Mesendoderm (in vitro differentiated cells): ENCODE data around the gene APOC1.

Source experiments
- DNase-seq: peaks from one replicate; pipeline ENCODE4 v3.0.0; 2013
- H2AK5ac ChIP-seq: 2 replicates; pipeline ENCODE4 v1.6.1; 2013; ENCODE audit warnings: low read length, inconsistent platforms
- H2BK120ac ChIP-seq: 2 replicates; pipeline ENCODE4 v1.6.1; 2013; ENCODE audit warnings: low read depth, mild to moderate bottlenecking, low read length, moderate library complexity, mixed read lengths
- H2BK15ac ChIP-seq: replicated peaks from 2 replicates; pipeline ENCODE4 v1.6.1; 2013; ENCODE audit warnings: low read depth, mild to moderate bottlenecking, moderate library complexity
- H2BK5ac ChIP-seq: 2 replicates; pipeline ENCODE4 v1.6.1; 2013; ENCODE audit warnings: low read length, inconsistent platforms
- H3K18ac ChIP-seq: 2 replicates; pipeline ENCODE4 v1.6.1; 2013; ENCODE audit warnings: mild to moderate bottlenecking, low read length, mixed read lengths
- H3K23ac ChIP-seq: one replicate; pipeline ENCODE4 v1.6.1; 2013; ENCODE audit warnings: low read length
- H3K27ac ChIP-seq: 2 replicates; pipeline ENCODE4 v1.5.1; 2013; ENCODE audit warnings: low read depth, mild to moderate bottlenecking, inconsistent platforms, low read length, moderate library complexity
- H3K27me3 ChIP-seq: 2 replicates; pipeline ENCODE4 v1.6.1; 2013; ENCODE audit warnings: low read length, control low read depth, mild to moderate bottlenecking, inconsistent platforms; ENCODE audit not compliant: insufficient read depth, poor library complexity
- H3K36me3 ChIP-seq: 2 replicates; pipeline ENCODE4 v1.6.1; 2013; ENCODE audit warnings: low read length, inconsistent platforms; ENCODE audit not compliant: control insufficient read depth, insufficient read depth
- H3K4ac ChIP-seq: one replicate; pipeline ENCODE4 v1.6.1; 2013; ENCODE audit warnings: low read depth, mild to moderate bottlenecking, low read length, moderate library complexity
- H3K4me1 ChIP-seq: 2 replicates; pipeline ENCODE4 v1.6.1; 2013; ENCODE audit warnings: low read depth, low read length, inconsistent platforms; ENCODE audit not compliant: control insufficient read depth
- H3K4me2 ChIP-seq: 2 replicates; pipeline ENCODE4 v1.6.1; 2013; ENCODE audit warnings: low read length
- H3K4me3 ChIP-seq: 2 replicates; pipeline ENCODE4 v1.5.1; 2013; ENCODE audit warnings: mild to moderate bottlenecking, low read length
- H3K56ac ChIP-seq: one replicate; pipeline ENCODE4 v1.6.1; 2013; ENCODE audit warnings: low read length
- H3K79me1 ChIP-seq: 2 replicates; pipeline ENCODE4 v1.6.1; 2013; ENCODE audit warnings: low read length, inconsistent platforms
- H3K79me2 ChIP-seq: 2 replicates; pipeline ENCODE4 v1.6.1; 2013; ENCODE audit warnings: mild to moderate bottlenecking, low read length; ENCODE audit not compliant: control insufficient read depth, insufficient read depth
- H3K9ac ChIP-seq: 2 replicates; pipeline ENCODE4 v1.6.1; 2013; ENCODE audit warnings: low read length, inconsistent platforms
- H4K5ac ChIP-seq: one replicate; pipeline ENCODE4 v1.6.1; 2013; ENCODE audit warnings: low read length
- H4K8ac ChIP-seq: one replicate; pipeline ENCODE4 v1.6.1; 2013; ENCODE audit warnings: low read depth, mild to moderate bottlenecking, control low read depth, low read length, moderate library complexity
- WGBS: extraction: QIAGEN DNeasy Blood & Tissue Kit; methylation state at CpG from one replicate; pipeline ENCODE4 v1.1.7; 2013; ENCODE audit warnings: low lambda C conversion rate, missing lambda C conversion rate; ENCODE audit not compliant: insufficient coverage; ENCODE audit errors: extremely low coverage; 5-methylcytosine and 5-hydroxymethylcytosine counted together

APOC1 gene

DNA sequence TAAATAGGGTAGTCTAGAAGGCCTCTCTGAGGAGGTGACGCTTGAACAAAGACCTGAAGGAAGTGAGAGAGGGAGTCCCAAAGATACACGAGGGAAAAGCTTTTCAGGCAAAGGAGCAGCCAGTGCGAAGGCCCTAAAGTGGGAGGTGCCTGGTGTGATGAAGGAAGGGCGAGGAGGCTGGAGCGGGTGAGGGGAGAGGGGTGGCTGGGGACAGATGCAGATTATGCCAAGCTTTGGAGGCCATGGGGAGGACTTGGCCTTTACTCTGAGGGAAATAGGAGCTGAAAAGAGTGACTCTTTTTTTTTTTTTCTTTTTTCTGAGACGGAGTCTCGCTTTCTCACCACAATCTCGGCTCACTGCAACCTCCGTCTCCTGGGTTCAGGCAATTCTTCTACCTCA lies 43.7 kb downstream of the APOC1 start:
- Histone ChIP-seq H3K4me3 (no peak overlapping the region), H3K18ac (no peak overlapping the region), H2AK5ac (no peak overlapping the region), H3K27me3 (no peaks in the 10 kb centered on the region), H3K4me2 (no peak overlapping the region), H2BK120ac (no peak overlapping the region), H2BK5ac (no peak overlapping the region), H3K4me1 (no peaks in the 10 kb centered on the region), H3K27ac (no peak overlapping the region), H4K5ac (no peak overlapping the region), H2BK15ac (no peak overlapping the region), H3K36me3 (peaks cover 1% of the 10 kb centered on the region), H3K9ac (no peak overlapping the region), H3K23ac (no peak overlapping the region), H3K4ac (no peak overlapping the region), H3K56ac (no peak overlapping the region), H4K8ac (no peak overlapping the region), H3K79me2 (peaks cover 49% of the 10 kb centered on the region), H3K79me1 (peaks cover 43% of the 10 kb centered on the region)
- WGBS, result no CpG with 5 or more reads among the region's 9 CpGs
- no peak for DNase-seq

DNA sequence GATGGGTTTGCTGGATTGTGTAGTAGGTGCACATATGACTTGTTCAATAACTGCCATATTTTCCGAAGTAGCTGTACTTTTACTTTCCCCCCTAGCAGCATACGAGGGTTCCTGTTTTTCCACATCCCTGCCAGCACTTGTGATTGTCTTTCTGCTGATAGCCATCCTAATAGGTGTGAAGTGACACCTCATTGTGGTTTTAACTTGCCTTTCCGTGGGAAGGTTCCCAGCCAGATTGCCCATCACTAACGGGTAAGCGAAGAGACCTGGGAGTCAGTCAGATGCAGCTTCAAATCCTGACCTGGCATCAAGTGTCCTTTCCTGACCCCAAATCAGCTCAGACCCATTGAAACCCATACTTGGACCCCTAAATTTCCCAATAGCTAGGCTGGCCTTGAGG lies 45.3 kb downstream of the APOC1 start:
- Histone ChIP-seq H3K18ac (no peak overlapping the region), H3K27ac (no peak overlapping the region), H3K4ac (no peak overlapping the region), H3K36me3 (peaks cover 1% of the 10 kb centered on the region), H3K4me1 (no peaks in the 10 kb centered on the region), H2BK15ac (no peak overlapping the region), H3K9ac (no peak overlapping the region), H3K4me3 (no peak overlapping the region), H3K79me1 (peaks cover 43% of the 10 kb centered on the region), H2BK120ac (no peak overlapping the region), H4K8ac (no peak overlapping the region), H4K5ac (no peak overlapping the region), H2BK5ac (no peak overlapping the region), H3K56ac (no peak overlapping the region), H3K27me3 (no peaks in the 10 kb centered on the region), H3K23ac (no peak overlapping the region), H3K79me2 (peaks cover 49% of the 10 kb centered on the region), H2AK5ac (no peak overlapping the region), H3K4me2 (no peak overlapping the region)
- WGBS, result no CpG with 5 or more reads among the region's 5 CpGs
- peak; percentile 52 for DNase-seq

DNA sequence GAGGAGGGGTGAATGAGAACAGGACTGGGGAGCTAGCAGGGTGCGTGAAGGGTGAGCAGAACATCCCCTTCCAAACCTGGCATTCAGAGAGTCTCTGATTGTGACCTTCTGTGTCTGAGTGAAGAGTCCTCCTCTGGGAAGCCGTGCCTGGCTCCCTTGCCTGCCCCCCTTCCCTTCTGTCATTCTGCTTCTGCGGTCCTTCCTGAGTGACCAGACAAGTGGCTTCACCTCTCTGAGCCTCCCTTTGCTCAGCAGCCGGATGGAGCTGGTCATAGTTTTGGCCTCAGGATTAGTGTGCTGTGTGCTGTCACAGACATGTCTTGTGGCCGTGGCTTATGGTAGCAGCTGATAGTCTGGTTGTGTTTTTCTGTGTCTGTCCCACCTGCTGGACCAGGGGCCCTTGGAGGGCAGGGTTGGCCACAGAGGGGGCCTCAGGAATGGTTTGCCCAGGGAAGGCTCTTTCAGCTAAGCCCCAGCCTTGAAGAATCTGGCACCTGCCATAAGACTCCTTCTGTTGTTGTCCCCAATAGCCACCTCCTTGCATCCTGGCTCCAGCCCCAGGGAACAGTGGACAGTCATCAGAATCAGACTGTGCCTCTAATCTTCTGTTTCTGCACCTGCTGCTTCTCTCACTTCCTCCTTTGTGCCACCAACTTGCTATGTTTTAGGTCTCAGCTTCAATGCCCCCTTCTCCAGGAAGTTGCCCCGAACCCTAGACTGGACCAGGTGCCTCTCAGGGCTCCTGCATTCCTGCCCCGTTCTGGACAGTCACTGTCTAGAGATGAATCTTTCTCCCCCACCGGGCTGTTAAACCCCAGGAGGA lies 46.7 kb downstream of the APOC1 start:
- H3K4me2 ChIP-seq, result no peak overlapping the region
- no peak overlapping the region for H3K4me3 ChIP-seq
- H3K4ac ChIP-seq, result no peak overlapping the region
- no peak for DNase-seq
- H3K79me2 ChIP-seq, result peaks cover 40% of the 10 kb centered on the region
- peaks cover 38% of the 10 kb centered on the region for H3K79me1 ChIP-seq
- no peak overlapping the region for H3K9ac ChIP-seq
- H3K27me3 ChIP-seq, result no peaks in the 10 kb centered on the region
- no peak overlapping the region for H4K8ac ChIP-seq
- H3K23ac ChIP-seq, result no peak overlapping the region
- no peak overlapping the region for H2BK15ac ChIP-seq
- H3K27ac ChIP-seq, result no peak overlapping the region
- H3K4me1 ChIP-seq, result no peaks in the 10 kb centered on the region
- no peak overlapping the region for H2AK5ac ChIP-seq
- H4K5ac ChIP-seq, result no peak overlapping the region
- no CpG with 5 or more reads among the region's 8 CpGs for WGBS
- no peak overlapping the region for H2BK5ac ChIP-seq
- no peak overlapping the region for H3K18ac ChIP-seq
- H3K36me3 ChIP-seq, result peaks cover 1% of the 10 kb centered on the region
- H2BK120ac ChIP-seq, result no peak overlapping the region
- no peak overlapping the region for H3K56ac ChIP-seq

DNA sequence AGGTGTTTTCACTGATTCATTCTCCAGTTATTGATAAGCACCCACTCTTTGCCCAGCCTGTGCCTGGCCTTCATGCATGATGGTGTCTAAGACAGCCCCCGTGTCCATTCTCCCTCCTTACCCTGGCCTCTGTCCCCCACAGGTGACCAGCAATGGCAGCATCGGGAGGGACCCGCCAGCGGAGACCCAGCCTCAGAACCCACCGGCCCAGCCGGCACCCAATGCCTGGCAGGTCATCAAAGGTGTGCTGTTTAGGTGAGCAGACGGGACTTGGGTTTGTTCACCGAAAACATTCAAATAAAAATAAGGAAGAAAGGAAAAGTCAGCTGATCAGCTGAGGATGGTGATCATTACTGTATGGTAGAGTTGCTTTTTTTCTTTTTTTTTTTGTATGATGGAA lies 47.4 kb downstream of the APOC1 start:
- Histone ChIP-seq H3K4ac (no peak overlapping the region), H3K27me3 (no peaks in the 10 kb centered on the region), H3K56ac (no peak overlapping the region), H3K18ac (no peak overlapping the region), H2AK5ac (no peak overlapping the region), H3K9ac (no peak overlapping the region), H3K79me1 (peaks cover 31% of the 10 kb centered on the region), H2BK15ac (no peak overlapping the region), H2BK120ac (no peak overlapping the region), H4K5ac (no peak overlapping the region), H3K4me3 (no peak overlapping the region), H3K79me2 (peaks cover 33% of the 10 kb centered on the region), H3K23ac (no peak overlapping the region), H2BK5ac (no peak overlapping the region), H3K27ac (no peak overlapping the region), H3K4me2 (no peak overlapping the region), H4K8ac (no peak overlapping the region), H3K36me3 (peaks cover 1% of the 10 kb centered on the region), H3K4me1 (no peaks in the 10 kb centered on the region)
- DNase-seq, result no peak
- WGBS, result no CpG with 5 or more reads among the region's 8 CpGs

DNA sequence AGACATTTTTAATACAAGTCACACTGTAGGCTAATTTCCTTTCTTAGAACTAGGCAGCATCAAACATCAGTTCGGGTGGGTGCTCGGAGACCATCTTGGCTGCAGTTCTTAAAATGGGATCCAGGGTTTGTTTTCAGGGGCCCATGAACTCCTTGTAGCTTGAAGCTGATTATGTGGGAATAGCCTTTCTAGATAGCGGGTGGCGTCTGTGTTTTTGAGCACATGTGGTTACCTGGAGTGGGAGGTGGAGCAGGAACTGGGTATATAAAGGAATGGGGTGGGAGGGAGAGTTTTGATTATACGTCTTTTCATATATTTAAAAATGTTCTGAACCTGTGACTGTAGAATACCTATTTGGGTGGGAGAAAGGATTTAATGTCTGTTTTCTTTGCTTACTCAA lies 53.7 kb downstream of the APOC1 start:
- Histone ChIP-seq H2BK120ac (no peak overlapping the region), H3K27ac (no peak overlapping the region), H3K4ac (no peak overlapping the region), H3K9ac (no peak overlapping the region), H3K56ac (no peak overlapping the region), H3K4me2 (no peak overlapping the region), H3K4me1 (no peaks in the 10 kb centered on the region), H2AK5ac (no peak overlapping the region), H3K4me3 (no peak overlapping the region), H3K79me1 (no peaks in the 10 kb centered on the region), H4K5ac (no peak overlapping the region), H2BK15ac (no peak overlapping the region), H3K18ac (no peak overlapping the region), H3K23ac (no peak overlapping the region), H3K27me3 (no peaks in the 10 kb centered on the region), H3K36me3 (no peaks in the 10 kb centered on the region), H3K79me2 (no peaks in the 10 kb centered on the region), H4K8ac (no peak overlapping the region), H2BK5ac (no peak overlapping the region)
- no CpG with 5 or more reads among the region's 5 CpGs for WGBS
- no peak for DNase-seq

DNA sequence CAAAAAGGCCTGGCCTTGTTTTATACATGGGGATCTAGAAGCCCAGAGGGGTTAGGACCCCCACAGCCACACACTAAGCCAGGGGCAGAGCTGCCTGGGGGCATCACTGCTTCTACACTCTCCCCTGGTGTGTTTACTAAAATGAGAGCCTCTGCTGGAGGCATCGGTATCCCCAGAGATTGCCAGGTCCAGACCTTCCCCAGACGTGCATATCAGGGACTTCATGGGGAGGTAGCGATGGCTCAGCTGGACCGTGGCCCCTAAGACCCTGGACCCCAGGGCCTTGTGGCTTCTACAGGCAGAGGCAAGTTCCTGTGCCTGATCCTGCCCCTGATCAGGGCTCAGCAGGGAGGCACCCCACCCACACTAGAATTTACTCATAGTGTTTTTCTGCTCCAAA lies 54.3 kb downstream of the APOC1 start:
- H3K36me3 ChIP-seq, result no peaks in the 10 kb centered on the region
- H2BK15ac ChIP-seq, result no peak overlapping the region

More for the DNA sequence above, 54.3 kb downstream of the APOC1 start:
- H3K18ac ChIP-seq, result no peak overlapping the region
- no peak for DNase-seq
- no peak overlapping the region for H3K4ac ChIP-seq
- no peak overlapping the region for H3K4me3 ChIP-seq
- no peak overlapping the region for H3K27ac ChIP-seq
- no peaks in the 10 kb centered on the region for H3K4me1 ChIP-seq
- H2AK5ac ChIP-seq, result no peak overlapping the region
- WGBS, result no CpG with 5 or more reads among the region's 4 CpGs
- no peak overlapping the region for H4K8ac ChIP-seq
- no peak overlapping the region for H2BK5ac ChIP-seq
- H3K27me3 ChIP-seq, result no peaks in the 10 kb centered on the region
- H4K5ac ChIP-seq, result no peak overlapping the region
- no peak overlapping the region for H2BK120ac ChIP-seq
- no peak overlapping the region for H3K56ac ChIP-seq
- no peak overlapping the region for H3K9ac ChIP-seq
- no peak overlapping the region for H3K4me2 ChIP-seq
- H3K79me2 ChIP-seq, result no peaks in the 10 kb centered on the region
- no peak overlapping the region for H3K23ac ChIP-seq
- H3K79me1 ChIP-seq, result no peaks in the 10 kb centered on the region
